ENCODE results near the gene EMSY. TPM values are rescaled to one million over a fixed set of nuclear protein-coding genes. Genes with fewer than 3 reads are reported as not detected.
"Not testable (repeated sequence)": the region's sequence is repeated elsewhere in the genome, so short reads cannot be mapped to it uniquely, and the experiment has no call there.

EMSY gene
- total and polyA plus RNA-seq, 3 experiments from 2014 or later: 24.5 to 28.8 (median 28.2) TPM

DNA sequence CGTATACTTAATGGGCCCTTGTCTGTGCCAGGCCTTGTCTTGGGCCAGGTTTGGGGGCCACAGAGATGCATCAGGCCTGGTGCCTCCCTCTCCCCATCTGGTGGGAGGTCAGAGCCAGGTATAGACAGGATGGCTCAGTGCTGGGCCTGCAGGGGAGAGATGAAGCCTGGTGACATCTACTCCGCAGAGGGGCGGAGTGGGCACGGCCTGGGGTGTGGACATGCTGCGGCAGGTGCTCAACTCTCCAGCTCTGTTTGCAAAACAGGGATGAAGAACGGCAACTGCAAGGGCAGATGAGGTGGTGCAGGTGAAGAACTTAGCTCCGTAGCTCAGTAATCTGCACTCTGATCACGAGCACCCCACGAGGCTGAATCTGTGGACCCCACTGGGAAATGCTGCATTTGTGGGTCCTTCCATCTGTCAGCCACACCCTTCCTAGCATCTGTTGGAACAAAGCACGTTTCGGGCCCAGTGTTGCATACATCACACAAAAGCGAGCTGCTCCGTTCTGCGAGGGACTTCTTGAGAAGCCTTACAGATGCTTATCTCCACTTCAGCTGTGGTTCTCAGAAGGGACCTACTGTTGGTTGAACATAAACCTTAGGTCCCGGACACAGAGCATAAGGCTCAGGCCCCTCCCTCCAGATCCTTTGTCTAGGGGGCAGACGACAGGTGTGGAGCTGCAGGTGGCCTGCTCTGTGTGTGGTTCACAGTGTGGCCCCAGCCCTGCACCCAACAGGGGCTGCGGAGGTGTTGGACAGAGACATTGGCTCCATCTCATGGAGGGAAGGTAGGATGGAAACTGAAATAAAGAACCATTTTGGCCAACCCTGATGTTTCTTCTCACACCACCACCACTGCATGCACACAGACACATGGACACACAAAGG is 147.5 kb downstream of the EMSY start:
- no peaks in the 10 kb centered on the region for H3K4me1 ChIP-seq (ENCODE audit: insufficient read depth, low read length)
- Mint-ChIP-seq H3K4me1 (peaks cover 0 to 22% (median 21%) of the 10 kb centered on the region in 3 donors), H3K27me3 (peaks cover 0 to 6% of the 10 kb centered on the region in 2 donors), H3K36me3 (no peaks in the 10 kb centered on the region), H3K9me3 (no peaks in the 10 kb centered on the region), H3K4me3 (no peak overlapping the region), H3K27ac (no peak overlapping the region)
- no peak overlapping the region for H3K27ac ChIP-seq (ENCODE audit: low read depth, low read length)
- DNase-seq: peak in 1 of 5 donors; percentile 35
- H3K27me3 ChIP-seq (ENCODE audit: insufficient read depth, low read length, poor library complexity, severe bottlenecking): no peaks in the 10 kb centered on the region
- H3K4me3 ChIP-seq (ENCODE audit: low read length): no peak overlapping the region
- H3K36me3 ChIP-seq (ENCODE audit: insufficient read depth, low read length): no peaks in the 10 kb centered on the region
- ChIA-PET CTCF (no interaction called here), POLR2A (no interaction called here)
- H3K9me3 ChIP-seq (ENCODE audit: low read length): no peaks in the 10 kb centered on the region

DNA sequence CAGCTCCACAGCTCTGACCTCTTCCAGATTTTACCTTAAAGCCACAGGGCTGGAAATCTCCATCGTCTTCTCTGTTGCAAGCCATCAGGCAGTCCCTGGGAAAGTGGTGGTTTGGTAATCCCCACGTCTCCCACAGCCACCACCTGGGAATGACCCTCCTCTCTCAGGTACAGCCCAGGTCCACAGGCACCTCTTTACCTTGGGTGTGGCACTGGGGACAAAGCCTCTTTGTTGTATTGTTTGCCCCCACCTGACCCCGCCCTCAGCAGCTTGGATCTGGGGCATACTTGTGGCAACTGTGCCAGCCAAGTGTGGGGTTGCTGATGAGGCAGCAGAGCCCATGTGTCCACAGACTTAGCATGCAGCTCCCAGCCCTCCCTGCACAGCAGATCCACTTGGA is 148.1 kb downstream of the EMSY start:
- Histone ChIP-seq H3K27ac (ENCODE audit: low read depth, low read length) (no peak overlapping the region), H3K36me3 (ENCODE audit: insufficient read depth, low read length) (no peaks in the 10 kb centered on the region), H3K27me3 (ENCODE audit: insufficient read depth, low read length, poor library complexity, severe bottlenecking) (no peaks in the 10 kb centered on the region), H3K4me1 (ENCODE audit: insufficient read depth, low read length) (no peaks in the 10 kb centered on the region), H3K9me3 (ENCODE audit: low read length) (no peaks in the 10 kb centered on the region), H3K4me3 (ENCODE audit: low read length) (no peak overlapping the region)
- Mint-ChIP-seq H3K27me3 (peaks cover 0 to 6% of the 10 kb centered on the region in 2 donors), H3K9me3 (no peaks in the 10 kb centered on the region), H3K36me3 (no peaks in the 10 kb centered on the region), H3K27ac (no peak overlapping the region), H3K4me3 (peak overlapping the region in 1 of 7 donors; percentile 50), H3K4me1 (peaks cover 0 to 19% (median 18%) of the 10 kb centered on the region in 3 donors)
- DNase-seq: peak in 1 of 5 donors; percentile 26
- ChIA-PET CTCF (no interaction called here), POLR2A (no interaction called here)

DNA sequence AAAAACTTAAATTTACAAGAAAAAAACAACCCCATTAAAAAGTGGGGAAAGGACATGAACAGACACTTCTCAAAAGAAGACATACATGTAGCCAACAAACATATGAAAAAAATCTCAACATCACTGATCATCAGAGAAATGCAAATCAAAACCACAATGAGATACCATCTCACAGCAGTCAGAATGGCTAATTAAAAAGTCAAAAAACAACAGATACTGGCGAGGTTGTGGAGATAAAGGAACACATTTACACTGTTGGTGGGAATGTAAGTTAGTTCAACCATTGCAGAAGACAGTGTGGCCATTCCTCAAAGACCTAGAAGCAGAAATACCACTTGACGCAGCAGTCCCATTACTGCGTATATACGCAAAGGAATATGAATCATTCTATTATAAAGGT is 150.3 kb downstream of the EMSY start:
- H3K27ac Mint-ChIP-seq; H3K27me3 ChIP-seq (ENCODE audit: insufficient read depth, low read length, poor library complexity, severe bottlenecking); H3K9me3 Mint-ChIP-seq; POLR2A ChIA-PET; H3K27me3 Mint-ChIP-seq; H3K4me3 ChIP-seq (ENCODE audit: low read length); CTCF ChIA-PET; H3K27ac ChIP-seq (ENCODE audit: low read depth, low read length); H3K4me1 Mint-ChIP-seq; DNase-seq; H3K4me3 Mint-ChIP-seq; H3K36me3 ChIP-seq (ENCODE audit: insufficient read depth, low read length); H3K9me3 ChIP-seq (ENCODE audit: low read length); H3K4me1 ChIP-seq (ENCODE audit: insufficient read depth, low read length); H3K36me3 Mint-ChIP-seq: not testable (repeated sequence)

DNA sequence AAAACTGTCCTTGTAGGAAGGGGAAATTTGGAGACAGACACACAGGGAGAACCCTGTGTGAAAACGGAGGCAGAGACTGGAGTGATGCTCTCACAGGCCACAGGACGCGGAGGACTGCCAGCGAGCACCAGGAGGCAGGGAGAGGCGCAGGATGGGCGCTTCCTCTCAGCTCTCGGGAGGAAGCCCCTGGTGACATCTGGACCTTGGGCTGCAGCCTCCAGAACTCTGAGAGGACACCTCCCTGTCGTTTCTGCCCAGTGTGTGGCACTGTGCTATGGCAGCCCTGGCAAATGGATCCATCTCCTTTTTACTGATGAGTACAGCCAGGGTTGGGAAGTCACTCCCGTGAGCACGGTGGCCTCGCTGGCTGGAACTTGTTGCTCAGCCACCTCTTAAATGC is 151.8 kb downstream of the EMSY start:
- no peaks in the 10 kb centered on the region for H3K9me3 ChIP-seq (ENCODE audit: low read length)
- no peaks in the 10 kb centered on the region for H3K9me3 Mint-ChIP-seq
- H3K27ac Mint-ChIP-seq: no peak overlapping the region
- no peak overlapping the region for H3K4me3 ChIP-seq (ENCODE audit: low read length)
- peaks cover 0 to 10% (median 4%) of the 10 kb centered on the region in 3 donors for H3K4me1 Mint-ChIP-seq
- no peaks in the 10 kb centered on the region for H3K27me3 ChIP-seq (ENCODE audit: insufficient read depth, low read length, poor library complexity, severe bottlenecking)
- ChIA-PET CTCF (no interaction called here), POLR2A (no interaction called here)
- no peak overlapping the region for H3K27ac ChIP-seq (ENCODE audit: low read depth, low read length)
- H3K36me3 ChIP-seq (ENCODE audit: insufficient read depth, low read length): no peaks in the 10 kb centered on the region
- no peak overlapping the region for H3K4me3 Mint-ChIP-seq
- DNase-seq: peak in 1 of 5 donors; percentile 23
- no peaks in the 10 kb centered on the region for H3K27me3 Mint-ChIP-seq
- H3K36me3 Mint-ChIP-seq: no peaks in the 10 kb centered on the region
- H3K4me1 ChIP-seq (ENCODE audit: insufficient read depth, low read length): no peaks in the 10 kb centered on the region

DNA sequence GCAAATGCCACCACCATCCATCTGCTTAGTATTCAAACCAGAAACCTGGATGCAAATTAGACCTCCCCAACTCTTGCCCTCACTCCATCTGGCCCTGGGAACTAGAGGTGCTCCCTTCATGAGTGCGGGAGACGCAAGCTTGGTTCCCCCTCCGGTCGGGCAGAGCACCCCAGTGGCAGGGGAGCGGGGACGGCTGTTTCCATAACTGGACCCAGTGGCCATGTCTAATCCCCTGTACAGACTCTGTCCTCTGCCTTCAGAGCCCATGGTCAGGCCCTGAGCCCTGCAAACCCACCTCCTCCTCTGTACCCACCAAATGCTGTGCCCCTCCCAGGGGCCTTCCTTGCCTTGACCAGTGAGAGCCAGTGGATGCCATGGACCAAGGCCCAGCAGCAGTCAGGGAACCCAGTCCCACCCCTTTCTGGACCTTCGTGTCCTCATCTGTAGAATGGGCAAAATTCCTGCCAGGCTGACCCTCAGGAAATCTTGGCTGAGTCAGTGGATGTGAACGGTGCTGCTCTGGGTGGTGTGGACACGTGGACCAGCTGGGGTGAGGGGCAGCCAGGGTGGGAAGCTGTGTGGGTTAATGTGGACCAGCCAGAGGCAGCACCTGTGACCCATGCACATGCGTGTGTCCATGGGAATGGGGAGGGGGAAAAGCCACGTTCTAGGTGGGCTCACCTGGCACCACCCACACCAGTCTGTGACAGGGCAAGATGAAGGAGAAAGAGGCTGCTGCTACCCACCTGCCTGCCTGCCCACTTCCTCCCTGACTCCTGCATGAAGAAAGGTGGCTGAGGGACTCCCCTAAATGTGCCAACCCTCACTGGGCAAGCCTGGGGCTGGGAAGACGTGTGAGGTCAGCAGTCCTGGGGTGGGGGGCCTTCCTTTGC is 153.0 kb downstream of the EMSY start:
- Histone ChIP-seq H3K9me3 (ENCODE audit: low read length) (no peaks in the 10 kb centered on the region), H3K27me3 (ENCODE audit: insufficient read depth, low read length, poor library complexity, severe bottlenecking) (no peaks in the 10 kb centered on the region), H3K27ac (ENCODE audit: low read depth, low read length) (no peak overlapping the region), H3K4me1 (ENCODE audit: insufficient read depth, low read length) (no peaks in the 10 kb centered on the region), H3K36me3 (ENCODE audit: insufficient read depth, low read length) (no peaks in the 10 kb centered on the region), H3K4me3 (ENCODE audit: low read length) (no peak overlapping the region)
- Mint-ChIP-seq H3K9me3 (no peaks in the 10 kb centered on the region), H3K36me3 (no peaks in the 10 kb centered on the region), H3K4me3 (no peak overlapping the region), H3K27me3 (no peaks in the 10 kb centered on the region), H3K4me1 (peaks cover 0 to 10% (median 4%) of the 10 kb centered on the region in 3 donors), H3K27ac (peak overlapping the region in 2 of 8 donors; percentile 38 to 51)
- POLR2A ChIA-PET: no interaction called here
- DNase-seq: peak in 1 of 5 donors; percentile 42
- CTCF ChIA-PET: interaction anchor here (1.2 kb wide), 1 partner anchor 84 kb away, joined by 4 read pairs; no protein-coding TSS in a partner anchor

- Histone ChIP-seq H3K4me3 (ENCODE audit: low read length) (no peak overlapping the region), H3K27ac (ENCODE audit: low read depth, low read length) (no peak overlapping the region), H3K9me3 (ENCODE audit: low read length) (no peaks in the 10 kb centered on the region), H3K36me3 (ENCODE audit: insufficient read depth, low read length) (no peaks in the 10 kb centered on the region), H3K4me1 (ENCODE audit: insufficient read depth, low read length) (no peaks in the 10 kb centered on the region), H3K27me3 (ENCODE audit: insufficient read depth, low read length, poor library complexity, severe bottlenecking) (no peaks in the 10 kb centered on the region)
- peak in 1 of 5 donors; percentile 26 for DNase-seq
- no peaks in the 10 kb centered on the region for H3K36me3 Mint-ChIP-seq
- H3K27me3 Mint-ChIP-seq: no peaks in the 10 kb centered on the region
- no peak overlapping the region for H3K27ac Mint-ChIP-seq
- CTCF ChIA-PET: interaction anchor here (1.2 kb wide), 1 partner anchor 84 kb away, joined by 4 read pairs; no protein-coding TSS in a partner anchor
- H3K4me3 Mint-ChIP-seq: no peak overlapping the region
- H3K4me1 Mint-ChIP-seq: peaks cover 0 to 10% (median 4%) of the 10 kb centered on the region in 3 donors
- no peaks in the 10 kb centered on the region for H3K9me3 Mint-ChIP-seq
- POLR2A ChIA-PET: no interaction called here
These were observed 153.6 kb downstream of the EMSY start for GRCh38 chr11:76598426-76598839.

GRCh38 chr11:76599041-76600013 is 154.5 kb downstream of the EMSY start:
- ChIA-PET CTCF (interaction anchor here (1.2 kb wide), 2 partner anchors 9 to 83 kb away, joined by 3 to 4 read pairs; no protein-coding TSS in a partner anchor), POLR2A (no interaction called here)
- peak in 1 of 5 donors; percentile 33 for DNase-seq
- H3K9me3 Mint-ChIP-seq: no peaks in the 10 kb centered on the region
- H3K27ac Mint-ChIP-seq: no peak overlapping the region
- H3K27me3 Mint-ChIP-seq: peaks cover 0 to 1% of the 10 kb centered on the region in 2 donors
- no peak overlapping the region for H3K4me3 ChIP-seq (ENCODE audit: low read length)
- H3K36me3 ChIP-seq (ENCODE audit: insufficient read depth, low read length): no peaks in the 10 kb centered on the region
- H3K4me1 Mint-ChIP-seq: peaks cover 0 to 10% (median 4%) of the 10 kb centered on the region in 3 donors
- no peaks in the 10 kb centered on the region for H3K9me3 ChIP-seq (ENCODE audit: low read length)
- H3K4me3 Mint-ChIP-seq: no peak overlapping the region
- no peaks in the 10 kb centered on the region for H3K36me3 Mint-ChIP-seq
- no peaks in the 10 kb centered on the region for H3K27me3 ChIP-seq (ENCODE audit: insufficient read depth, low read length, poor library complexity, severe bottlenecking)
- H3K27ac ChIP-seq (ENCODE audit: low read depth, low read length): no peak overlapping the region
- H3K4me1 ChIP-seq (ENCODE audit: insufficient read depth, low read length): no peaks in the 10 kb centered on the region

All from CD8-positive, alpha-beta memory T cell (primary cell).